ENCODE measurements around the gene VAV2.

Gene VAV2

DNA sequence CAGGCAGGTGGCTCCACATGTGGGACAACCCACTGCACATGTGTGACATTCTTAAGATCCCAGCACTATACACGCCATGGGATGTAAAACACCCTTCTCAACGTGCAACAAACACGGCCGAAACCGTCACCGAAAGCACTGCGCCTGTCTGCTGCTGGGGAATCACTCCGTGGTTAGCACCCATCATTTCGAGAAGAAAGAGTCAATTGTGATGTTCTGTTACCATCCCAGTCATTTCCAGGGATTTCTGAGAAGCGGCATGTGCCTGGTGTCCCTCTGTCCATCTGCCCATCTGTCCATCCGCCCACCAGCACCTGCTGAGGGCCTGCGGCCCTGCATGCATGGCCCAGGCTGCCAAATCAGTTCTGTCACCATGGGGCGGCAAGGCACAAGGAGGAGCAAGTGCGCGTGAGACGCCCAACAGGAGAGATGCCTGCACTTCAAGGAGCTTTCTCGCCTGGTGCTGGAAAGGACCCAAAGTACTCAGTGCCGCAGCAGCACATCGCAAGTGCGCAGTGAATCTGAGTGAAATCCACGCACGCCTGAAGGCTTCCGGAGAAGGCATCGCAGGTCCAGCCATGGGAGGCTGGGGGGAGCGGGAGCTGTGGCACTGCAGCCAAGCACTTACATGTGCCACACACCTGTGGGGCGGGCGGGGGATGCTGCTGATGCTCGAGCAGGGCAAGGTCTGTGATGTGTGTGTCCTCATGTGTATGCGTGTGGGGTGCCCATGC, 38.0 kb downstream of the VAV2 start:
- TF ChIP-seq CREB1 (IDR thresholded peaks at IDR 0.05; ENCODE audit: low read depth) = no peak
- TF ChIP-seq EP300 (IDR thresholded peaks at IDR 0.05; ENCODE audit: borderline replicate concordance) = no peak
- TF ChIP-seq CEBPB (IDR thresholded peaks at IDR 0.05) = no peak
- TF ChIP-seq TAF1 (IDR thresholded peaks at IDR 0.05; ENCODE audit: low read depth) = no peak
- TF ChIP-seq, protein P1, sequence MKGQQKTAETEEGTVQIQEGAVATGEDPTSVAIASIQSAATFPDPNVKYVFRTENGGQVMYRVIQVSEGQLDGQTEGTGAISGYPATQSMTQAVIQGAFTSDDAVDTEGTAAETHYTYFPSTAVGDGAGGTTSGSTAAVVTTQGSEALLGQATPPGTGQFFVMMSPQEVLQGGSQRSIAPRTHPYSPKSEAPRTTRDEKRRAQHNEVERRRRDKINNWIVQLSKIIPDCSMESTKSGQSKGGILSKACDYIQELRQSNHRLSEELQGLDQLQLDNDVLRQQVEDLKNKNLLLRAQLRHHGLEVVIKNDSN (IDR thresholded peaks at IDR 0.05) = no peak
- TF ChIP-seq ZBTB7A (IDR thresholded peaks at IDR 0.05; ENCODE audit: low read depth) = no peak
- TF ChIP-seq YY1 (IDR thresholded peaks at IDR 0.05; ENCODE audit: low read depth) = no peak
- TF ChIP-seq FOXM1 (IDR thresholded peaks at IDR 0.05; ENCODE audit: borderline replicate concordance, low read depth) = no peak
- no peak for TF ChIP-seq NFIC (IDR thresholded peaks at IDR 0.05)
- TF ChIP-seq RAD21 (IDR thresholded peaks at IDR 0.05; ENCODE audit: low read depth) = no peak
- TF ChIP-seq, protein P2, sequence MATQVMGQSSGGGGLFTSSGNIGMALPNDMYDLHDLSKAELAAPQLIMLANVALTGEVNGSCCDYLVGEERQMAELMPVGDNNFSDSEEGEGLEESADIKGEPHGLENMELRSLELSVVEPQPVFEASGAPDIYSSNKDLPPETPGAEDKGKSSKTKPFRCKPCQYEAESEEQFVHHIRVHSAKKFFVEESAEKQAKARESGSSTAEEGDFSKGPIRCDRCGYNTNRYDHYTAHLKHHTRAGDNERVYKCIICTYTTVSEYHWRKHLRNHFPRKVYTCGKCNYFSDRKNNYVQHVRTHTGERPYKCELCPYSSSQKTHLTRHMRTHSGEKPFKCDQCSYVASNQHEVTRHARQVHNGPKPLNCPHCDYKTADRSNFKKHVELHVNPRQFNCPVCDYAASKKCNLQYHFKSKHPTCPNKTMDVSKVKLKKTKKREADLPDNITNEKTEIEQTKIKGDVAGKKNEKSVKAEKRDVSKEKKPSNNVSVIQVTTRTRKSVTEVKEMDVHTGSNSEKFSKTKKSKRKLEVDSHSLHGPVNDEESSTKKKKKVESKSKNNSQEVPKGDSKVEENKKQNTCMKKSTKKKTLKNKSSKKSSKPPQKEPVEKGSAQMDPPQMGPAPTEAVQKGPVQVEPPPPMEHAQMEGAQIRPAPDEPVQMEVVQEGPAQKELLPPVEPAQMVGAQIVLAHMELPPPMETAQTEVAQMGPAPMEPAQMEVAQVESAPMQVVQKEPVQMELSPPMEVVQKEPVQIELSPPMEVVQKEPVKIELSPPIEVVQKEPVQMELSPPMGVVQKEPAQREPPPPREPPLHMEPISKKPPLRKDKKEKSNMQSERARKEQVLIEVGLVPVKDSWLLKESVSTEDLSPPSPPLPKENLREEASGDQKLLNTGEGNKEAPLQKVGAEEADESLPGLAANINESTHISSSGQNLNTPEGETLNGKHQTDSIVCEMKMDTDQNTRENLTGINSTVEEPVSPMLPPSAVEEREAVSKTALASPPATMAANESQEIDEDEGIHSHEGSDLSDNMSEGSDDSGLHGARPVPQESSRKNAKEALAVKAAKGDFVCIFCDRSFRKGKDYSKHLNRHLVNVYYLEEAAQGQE (IDR thresholded peaks at IDR 0.05; ENCODE audit: low read depth) = no peak

DNA sequence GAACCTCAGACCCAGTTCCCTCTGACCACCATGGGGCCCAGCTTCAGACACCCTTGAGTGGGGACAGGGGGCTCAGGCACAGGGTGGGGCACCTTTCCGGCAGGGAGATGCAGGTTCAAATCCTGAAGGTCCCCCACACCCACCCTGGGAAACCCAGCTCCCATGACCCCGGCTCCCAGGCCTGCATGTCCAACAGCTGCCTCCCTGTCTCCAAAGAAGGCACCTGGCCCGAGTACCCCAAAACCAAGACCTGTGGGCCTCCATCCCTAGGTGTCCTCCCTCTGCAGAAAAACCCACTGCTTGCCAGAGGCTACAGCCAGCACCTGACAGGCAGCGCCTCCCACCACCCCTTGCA, 38.5 kb downstream of the VAV2 start:
- TF ChIP-seq CREB1 (IDR thresholded peaks at IDR 0.05; ENCODE audit: low read depth) (no peak), EGR1 (IDR thresholded peaks at IDR 0.05) (no peak), EP300 (IDR thresholded peaks at IDR 0.05; ENCODE audit: borderline replicate concordance) (no peak), TCF12 (IDR thresholded peaks at IDR 0.05; ENCODE audit: low read depth) (no peak), TEAD4 (IDR thresholded peaks at IDR 0.05) (no peak), ZBTB7A (IDR thresholded peaks at IDR 0.05; ENCODE audit: low read depth) (no peak), FOXM1 (IDR thresholded peaks at IDR 0.05; ENCODE audit: borderline replicate concordance, low read depth) (no peak), RAD21 (IDR thresholded peaks at IDR 0.05; ENCODE audit: low read depth) (no peak), NFIC (IDR thresholded peaks at IDR 0.05) (no peak)
- TF ChIP-seq, protein P2 (IDR thresholded peaks at IDR 0.05; ENCODE audit: low read depth) = no peak
- TF ChIP-seq, protein P1 (IDR thresholded peaks at IDR 0.05) = no peak
- TF ChIP-seq, protein P3, sequence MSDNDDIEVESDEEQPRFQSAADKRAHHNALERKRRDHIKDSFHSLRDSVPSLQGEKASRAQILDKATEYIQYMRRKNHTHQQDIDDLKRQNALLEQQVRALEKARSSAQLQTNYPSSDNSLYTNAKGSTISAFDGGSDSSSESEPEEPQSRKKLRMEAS (IDR thresholded peaks at IDR 0.05) = no peak

DNA sequence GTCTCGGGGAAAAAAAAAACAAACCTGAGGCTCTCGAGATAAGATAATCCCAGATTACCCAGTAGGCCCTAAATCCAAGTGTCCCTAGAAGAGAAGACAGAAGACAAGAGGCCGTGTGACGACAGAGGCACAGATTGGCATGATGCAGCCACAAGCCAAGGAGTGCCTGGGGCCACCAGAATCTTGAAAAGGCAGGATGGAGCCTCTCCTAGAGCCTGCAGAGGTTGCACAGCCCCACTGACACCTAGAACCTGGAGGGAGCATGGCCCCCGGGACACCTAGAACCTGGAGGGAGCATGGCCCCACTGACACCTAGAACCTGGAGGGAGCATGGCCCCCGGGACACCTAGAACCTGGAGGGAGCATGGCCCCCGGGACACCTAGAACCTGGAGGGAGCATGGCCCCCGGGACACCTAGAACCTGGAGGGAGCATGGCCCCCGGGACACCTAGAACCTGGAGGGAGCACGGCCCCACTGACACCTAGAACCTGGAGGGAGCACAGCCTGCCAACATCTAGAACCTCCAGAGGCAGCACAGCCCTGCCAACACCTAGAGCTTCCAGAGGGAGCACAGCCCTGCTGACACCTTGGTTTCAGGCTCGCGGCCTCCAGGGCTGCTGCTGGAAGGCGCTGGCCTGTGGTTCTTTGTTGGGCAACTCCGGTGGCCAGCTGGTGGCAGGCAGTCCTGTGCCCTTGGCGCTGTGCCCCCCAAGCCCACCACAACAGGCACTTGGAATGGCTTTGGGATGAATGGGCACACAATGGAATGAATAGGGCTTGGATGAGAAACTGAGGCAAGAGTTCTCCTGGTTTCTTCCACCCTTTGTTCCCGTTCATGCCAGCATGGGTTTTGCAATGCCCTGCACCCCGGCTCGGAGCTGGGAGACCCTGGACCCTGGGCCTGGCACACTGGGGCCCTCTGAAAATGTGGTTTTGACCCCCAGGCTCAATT, 39.2 kb downstream of the VAV2 start:
- TF ChIP-seq, protein P3 (IDR thresholded peaks at IDR 0.05) = no peak
- TF ChIP-seq FOXM1 (IDR thresholded peaks at IDR 0.05; ENCODE audit: borderline replicate concordance, low read depth) = no peak
- no peak for TF ChIP-seq NFIC (IDR thresholded peaks at IDR 0.05)
- TF ChIP-seq CREB1 (IDR thresholded peaks at IDR 0.05; ENCODE audit: low read depth) = no peak
- TF ChIP-seq, protein P1 (IDR thresholded peaks at IDR 0.05) = no peak
- TF ChIP-seq TEAD4 (IDR thresholded peaks at IDR 0.05) = no peak
- no peak for TF ChIP-seq TCF12 (IDR thresholded peaks at IDR 0.05; ENCODE audit: low read depth)
- TF ChIP-seq CEBPB (IDR thresholded peaks at IDR 0.05) = no peak
- TF ChIP-seq TAF1 (IDR thresholded peaks at IDR 0.05; ENCODE audit: low read depth) = no peak
- no peak for TF ChIP-seq EP300 (IDR thresholded peaks at IDR 0.05; ENCODE audit: borderline replicate concordance)
- TF ChIP-seq YY1 (IDR thresholded peaks at IDR 0.05; ENCODE audit: low read depth) = no peak
- TF ChIP-seq ZBTB7A (IDR thresholded peaks at IDR 0.05; ENCODE audit: low read depth) = no peak
- TF ChIP-seq EGR1 (IDR thresholded peaks at IDR 0.05) = no peak
- TF ChIP-seq, protein P2 (IDR thresholded peaks at IDR 0.05; ENCODE audit: low read depth) = no peak
- TF ChIP-seq RAD21 (IDR thresholded peaks at IDR 0.05; ENCODE audit: low read depth) = no peak
